Stimulated activated CD8-positive, alpha-beta memory T cell treated with anti-CD3 and anti-CD28 coated beads, Interleukin-7, amount 100 ng/mL, for 24 hours (primary cell): ENCODE data around the gene NAT10.

Experiments used
- DNase-seq: peaks from one replicate; pipeline ENCODE4 v3.0.0-alpha.2; 2020; ENCODE audit warnings: low read depth

NAT10 gene

DNA sequence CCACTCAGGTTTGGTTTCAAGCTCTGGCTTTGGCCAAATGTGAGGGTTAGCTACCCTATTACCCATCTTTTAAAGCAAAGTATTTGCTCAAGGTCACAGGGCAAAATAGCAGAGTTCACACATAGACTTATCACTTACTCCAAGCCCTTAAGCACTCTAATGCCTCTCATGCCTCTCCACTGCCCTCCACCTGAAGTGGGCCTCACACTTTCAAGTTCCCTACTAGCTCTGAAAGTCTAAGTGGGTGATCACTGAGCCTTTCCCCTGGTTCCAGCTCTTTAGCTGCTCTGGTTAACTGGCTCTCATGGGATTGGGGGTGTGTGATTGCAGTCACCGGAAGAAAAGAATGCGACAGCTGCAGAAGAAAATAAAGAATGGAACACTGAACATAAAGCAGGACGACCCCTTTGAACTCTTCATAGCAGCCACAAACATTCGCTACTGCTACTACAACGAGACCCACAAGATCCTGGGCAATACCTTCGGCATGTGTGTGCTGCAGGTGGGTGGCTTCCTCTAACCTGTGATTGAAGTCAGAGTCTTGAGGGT lies 6.4 kb downstream of the NAT10 start:
- no peak for DNase-seq

GRCh38 chr11:34114014-34114413 lies 8.6 kb downstream of the NAT10 start:
- no peak for DNase-seq

DNA sequence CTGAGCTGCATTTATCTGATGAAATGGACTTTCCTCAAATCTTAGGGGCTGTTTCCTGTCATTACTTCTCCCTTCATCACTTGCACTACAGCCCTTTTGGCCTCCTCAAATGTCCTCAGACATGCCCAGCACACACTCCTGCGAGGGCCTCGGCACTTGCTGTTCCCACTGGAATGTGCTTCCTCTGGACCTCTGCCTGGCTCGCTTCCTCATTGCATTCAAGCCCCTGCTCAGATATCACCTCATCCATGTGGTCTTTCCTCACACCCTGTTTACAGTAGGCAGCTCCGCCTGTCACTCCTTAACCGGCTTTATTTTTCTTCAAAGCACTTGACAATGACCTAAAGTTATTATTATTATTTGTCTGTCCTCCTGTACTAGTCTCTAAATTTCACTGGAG lies 9.0 kb downstream of the NAT10 start:
- no peak for DNase-seq

DNA sequence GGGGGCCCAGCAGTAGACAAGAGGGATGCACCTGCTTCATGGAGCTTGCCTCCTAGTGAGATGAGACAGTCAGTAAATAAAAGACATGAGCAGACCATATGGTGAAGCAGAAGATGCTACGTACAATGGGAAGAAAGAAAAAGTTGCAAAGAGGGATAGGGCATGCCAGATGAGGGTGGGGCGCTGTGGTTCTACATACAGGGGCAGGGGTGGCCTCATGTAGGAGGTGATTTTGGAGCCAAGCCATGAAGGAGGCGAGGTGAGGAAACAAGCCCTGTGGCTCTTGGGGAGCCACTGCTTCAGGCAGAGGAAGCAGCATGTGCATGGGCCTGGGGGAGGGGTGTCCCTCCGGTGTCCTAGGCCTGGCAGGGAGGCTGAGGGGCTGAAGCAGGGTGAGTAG lies 15.2 kb downstream of the NAT10 start:
- no peak for DNase-seq

DNA sequence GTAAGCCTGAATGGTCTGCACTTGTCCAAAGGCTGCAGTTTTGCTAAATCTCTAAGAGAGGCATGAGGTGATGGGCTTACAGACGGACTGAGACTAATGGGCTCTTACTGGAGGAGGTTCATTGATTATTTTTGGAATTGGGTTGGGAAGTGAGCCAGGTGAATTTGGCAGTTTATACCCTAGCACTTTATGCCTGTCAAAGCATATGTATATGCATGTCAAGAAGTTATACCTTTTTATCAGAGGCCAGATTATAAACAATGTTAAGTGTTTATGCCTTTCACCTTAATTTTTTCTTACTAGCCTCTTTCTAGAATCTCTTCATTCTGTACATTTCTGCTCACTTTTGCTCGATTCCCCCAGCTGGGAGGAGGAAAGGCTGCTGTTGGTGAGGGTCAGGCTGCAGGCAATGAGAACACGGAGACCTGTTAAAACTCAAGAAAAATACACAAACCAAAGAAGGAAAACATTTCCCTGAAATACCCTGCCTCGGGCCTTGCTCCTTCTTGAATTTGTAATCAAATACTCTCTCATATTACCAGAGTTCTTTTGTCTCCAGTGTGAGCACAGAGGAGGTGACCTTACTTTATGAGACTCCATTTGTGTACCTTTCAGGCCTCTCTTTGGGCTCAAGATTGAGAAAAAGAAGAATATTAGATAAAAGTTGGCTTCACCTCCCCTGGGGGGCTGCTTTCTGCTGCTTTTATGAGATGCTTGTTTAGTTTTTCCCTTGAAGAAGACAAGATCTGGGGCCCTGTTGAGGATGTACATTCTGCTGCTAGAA lies 19.6 kb downstream of the NAT10 start:
- no peak for DNase-seq

GRCh38 chr11:34126959-34127848 lies 21.8 kb downstream of the NAT10 start:
- DNase-seq, result no peak

GRCh38 chr11:34128824-34129223 lies 23.4 kb downstream of the NAT10 start:
- DNase-seq, result no peak

DNA sequence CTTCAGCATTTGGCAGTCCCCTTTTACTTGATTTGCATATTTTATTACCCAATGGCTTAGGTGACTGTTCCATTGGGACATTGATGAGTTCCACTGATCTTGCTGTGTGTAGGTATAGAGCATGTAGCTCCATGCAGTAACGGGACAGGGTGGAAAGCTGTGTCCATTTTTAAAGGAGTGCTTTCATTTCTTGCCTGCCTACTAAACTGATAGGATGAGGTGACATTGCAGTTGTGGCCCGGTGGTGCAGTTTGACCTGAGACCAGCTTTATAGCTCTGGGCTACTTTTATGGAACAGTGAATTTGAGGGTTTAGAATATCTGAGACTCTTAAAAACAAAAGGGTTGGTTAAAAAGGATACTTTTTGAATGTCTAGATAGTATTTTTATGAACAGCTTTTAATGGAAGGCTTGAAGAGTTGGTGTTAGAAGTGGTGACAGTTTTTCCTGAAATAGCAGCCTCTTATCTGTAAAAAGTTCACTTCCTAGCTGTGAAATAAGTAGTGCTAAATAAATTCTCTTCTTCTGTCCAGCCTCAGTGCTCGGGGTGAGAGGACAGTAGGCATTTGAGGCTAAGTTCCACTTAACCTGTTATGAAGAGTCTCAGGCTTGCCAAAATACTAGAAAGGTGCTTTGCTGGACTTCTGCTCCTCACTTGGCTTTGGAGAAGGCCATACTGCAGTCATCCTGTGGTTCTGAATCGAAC lies 27.0 kb downstream of the NAT10 start:
- DNase-seq, result no peak

DNA sequence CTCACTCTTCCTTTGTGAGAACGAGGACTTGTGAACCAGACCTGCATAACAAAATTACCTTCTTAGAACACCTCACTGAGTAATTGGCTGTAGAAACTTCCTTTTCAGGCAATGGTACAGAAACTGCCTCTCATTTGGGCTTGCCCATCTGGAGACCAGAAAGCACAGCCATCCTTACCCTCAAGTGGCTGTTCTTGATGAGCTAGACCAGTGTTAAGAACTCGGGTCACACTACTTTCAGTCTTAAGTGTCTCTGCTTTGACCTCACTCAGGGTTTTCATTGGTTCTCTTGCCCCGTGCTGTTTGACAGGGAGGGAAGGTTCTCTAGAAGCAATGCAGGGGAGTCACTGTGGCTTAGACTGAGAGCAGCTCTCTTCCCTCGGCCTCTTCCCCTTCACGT lies 29.3 kb downstream of the NAT10 start:
- no peak for DNase-seq

- no peak for DNase-seq
Measured at GRCh38 chr11:34135439-34135838, 30.0 kb downstream of the NAT10 start.

GRCh38 chr11:34136420-34136819 lies 31.0 kb downstream of the NAT10 start:
- DNase-seq, result no peak

DNA sequence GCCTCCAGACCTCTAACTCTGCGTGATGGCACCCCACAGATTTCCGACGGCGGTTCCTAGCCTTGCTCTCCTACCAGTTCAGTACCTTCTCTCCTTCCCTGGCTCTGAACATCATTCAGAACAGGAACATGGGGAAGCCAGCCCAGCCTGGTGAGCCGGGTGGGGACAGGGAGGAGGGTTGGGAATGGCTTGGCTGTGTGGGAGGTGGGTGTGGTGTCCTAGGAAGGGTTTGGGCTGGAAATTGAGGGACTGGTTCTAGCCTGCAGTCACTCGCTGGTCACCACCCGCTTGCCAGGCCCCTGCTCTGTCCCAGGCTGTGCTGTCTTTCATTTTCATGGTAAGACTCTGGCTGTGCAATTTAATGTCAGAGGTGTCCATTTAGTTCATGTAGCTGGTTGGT lies 33.9 kb downstream of the NAT10 start:
- no peak for DNase-seq

GRCh38 chr11:34140149-34140548 lies 34.7 kb downstream of the NAT10 start:
- DNase-seq, result no peak

DNA sequence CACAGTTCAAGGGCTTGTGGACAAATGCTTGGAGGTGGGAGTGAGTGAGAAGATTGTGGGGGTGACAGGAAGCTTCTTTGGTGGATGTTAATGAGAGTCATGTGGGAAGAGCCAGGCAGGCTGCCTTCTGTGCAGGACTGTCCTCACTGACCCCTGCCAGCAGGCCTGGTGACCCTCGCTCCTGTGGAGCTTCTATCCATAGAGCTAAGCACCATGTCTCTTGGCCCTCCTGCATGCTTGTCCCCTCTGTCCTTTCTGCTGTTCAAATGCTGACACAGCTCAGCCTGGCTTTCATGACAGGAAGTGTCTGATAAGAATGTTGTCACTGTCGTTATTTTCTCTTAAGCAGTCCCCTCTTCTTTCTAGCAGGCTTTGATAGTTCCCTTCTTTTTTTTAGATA lies 37.6 kb downstream of the NAT10 start:
- DNase-seq, result no peak

- no peak for DNase-seq
Measured at GRCh38 chr11:34145073-34145472, 39.6 kb downstream of the NAT10 start.

GRCh38 chr11:34145847-34146381 lies 40.5 kb downstream of the NAT10 start:
- no peak for DNase-seq

- no peak for DNase-seq
Measured at GRCh38 chr11:34146411-34146810, 41.0 kb downstream of the NAT10 start.

GRCh38 chr11:34146866-34147265 lies 41.4 kb downstream of the NAT10 start:
- no peak for DNase-seq

GRCh38 chr11:34147581-34147980 lies 42.2 kb downstream of the NAT10 start:
- no peak for DNase-seq

DNA sequence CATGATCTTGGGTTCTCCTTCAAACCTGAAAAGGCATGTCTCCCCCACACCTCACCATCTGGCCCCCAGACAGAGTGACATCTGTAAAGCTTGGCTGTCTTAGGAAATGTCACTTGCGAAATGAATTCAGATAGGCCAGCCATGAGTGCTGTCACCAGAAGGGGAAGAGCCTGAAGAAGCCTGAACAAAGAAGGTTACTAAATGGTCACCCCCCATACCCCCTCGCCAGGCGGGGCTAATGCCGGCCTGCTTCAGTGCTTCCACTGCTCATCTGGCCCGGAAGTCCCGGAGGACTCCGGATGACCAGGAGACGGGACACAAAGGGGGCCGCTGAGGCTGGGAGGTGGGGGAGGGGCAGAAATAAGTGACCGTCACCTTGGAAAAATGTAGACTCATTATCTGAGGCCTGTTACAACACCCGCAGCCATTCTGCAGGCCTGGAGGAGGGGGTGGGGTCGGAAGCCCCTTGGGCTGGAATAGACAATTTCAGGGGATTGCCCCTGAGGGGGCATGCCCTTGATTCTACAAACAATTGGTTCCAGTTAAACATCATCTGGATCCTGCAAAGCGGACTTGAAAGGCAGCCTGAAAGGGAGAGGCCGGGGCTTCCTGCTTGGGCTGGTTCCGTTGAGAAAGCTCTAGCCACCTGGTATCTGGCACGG lies 43.2 kb downstream of the NAT10 start:
- no peak for DNase-seq

DNA sequence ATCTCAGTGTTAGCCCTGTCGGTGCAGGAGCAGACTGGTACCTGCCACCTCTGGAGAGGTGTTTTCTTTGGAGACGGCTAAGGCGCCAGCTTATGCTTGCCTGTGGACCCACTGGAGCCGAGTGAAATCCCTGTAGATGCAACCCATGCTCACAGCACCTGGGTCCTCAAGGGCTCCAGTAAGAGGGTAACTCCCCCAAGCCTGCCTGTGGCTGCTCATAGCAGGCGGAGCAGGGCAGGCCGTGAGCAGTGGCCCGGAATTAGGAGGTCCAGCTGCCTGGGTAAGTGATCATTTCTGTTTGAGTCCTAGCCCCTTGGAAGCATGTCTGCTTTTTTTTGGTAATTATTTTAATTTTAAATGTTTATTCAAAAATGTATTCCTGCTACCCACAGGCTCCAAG lies 43.8 kb downstream of the NAT10 start:
- DNase-seq, result no peak

DNA sequence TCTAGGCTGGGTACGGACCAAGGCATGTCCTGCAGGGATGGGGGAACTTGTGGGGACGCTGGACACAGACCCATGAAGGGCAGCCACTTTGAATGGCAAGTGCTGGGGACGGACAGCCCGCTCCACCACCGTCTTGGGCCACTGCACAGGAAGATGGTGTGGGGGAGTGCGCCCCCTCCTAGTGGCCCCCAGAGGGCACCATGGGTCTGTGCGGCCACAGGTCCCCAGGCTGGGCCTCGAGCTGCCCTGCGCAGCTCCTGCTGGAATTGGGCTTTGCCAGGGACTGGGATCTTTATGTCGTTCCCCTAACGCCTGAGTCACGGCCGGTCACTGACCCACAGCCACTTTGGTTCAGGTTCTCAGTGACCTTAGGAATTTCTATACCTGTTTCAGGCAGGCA lies 44.4 kb downstream of the NAT10 start:
- no peak for DNase-seq
